ENCODE results near the gene AFF3. TPM values are rescaled to one million over a fixed set of nuclear protein-coding genes. Genes with fewer than 3 reads are reported as not detected.

The AFF3 gene
- total and polyA plus RNA-seq, 10 of the 15 experiments (the other 5 are each of a cell fraction or from before 2014, with no cell fraction given), result 0.26 to 5.5 (median 3.0) TPM

- no peak overlapping the region for H3K4me3 ChIP-seq
- no peak overlapping the region for H2AFZ ChIP-seq (ENCODE audit: control insufficient read depth, low read depth, low read length)
- in situ Hi-C loops (cut with MboI) (no loop called here), intact Hi-C loops (cut with micrococcal nuclease; ENCODE audit: unreplicated experiment) (no loop called here)
- BruUV-seq (replicated peaks), result no TSS peak
- ChIA-PET RAD21 (ENCODE audit: unreplicated experiment) (no interaction called here), CTCF (no interaction called here), POLR2A (no interaction called here), SMC1A (ENCODE audit: uncharacterized antibody, unreplicated experiment) (interaction anchor here (1.2 kb wide), 1 partner anchor 14 kb away, joined by 3 read pairs; no protein-coding TSS in a partner anchor)
- no peaks in the 10 kb centered on the region for H3K79me2 ChIP-seq (ENCODE audit: control insufficient read depth, insufficient read depth, low read length)
- no peaks in the 10 kb centered on the region for H4K20me1 ChIP-seq (ENCODE audit: control insufficient read depth, insufficient read depth)
- DNase-seq (ENCODE audit: low read depth, low spot score) (no peak), ATAC-seq (no peak), FAIRE-seq (no peak)
- 49% methylated on average over 7 of the region's 7 CpGs for WGBS (ENCODE audit: insufficient coverage, insufficient replicate concordance, low lambda C conversion rate, missing lambda C conversion rate)
- H3K27me3 ChIP-seq (replicated peaks in 1 of 2; ENCODE audit: control insufficient read depth in 2 of 2, insufficient read depth in 2 of 2, low read length in 1 of 2), result no peaks in the 10 kb centered on the region; a peak in 1 of 4 replicates
- no peak overlapping the region for H3K9ac ChIP-seq (ENCODE audit: control insufficient read depth, insufficient read depth, low read length)
- H3K4me1 ChIP-seq (ENCODE audit: control insufficient read depth, insufficient read depth, low read length), result no peaks in the 10 kb centered on the region
- no peaks in the 10 kb centered on the region for H3K36me3 ChIP-seq (ENCODE audit: control insufficient read depth in 2 of 2, insufficient read depth in 2 of 2, low read length in 1 of 2)
- TF ChIP-seq CEBPB (IDR thresholded peaks at IDR 0.05; ENCODE audit: borderline replicate concordance in 1 of 2, low read depth in 2 of 2, low read length in 2 of 2) (no peak), RBBP5 (conservative IDR thresholded peaks at IDR 0.05) (no peak)
- TF ChIP-seq, protein P1, sequence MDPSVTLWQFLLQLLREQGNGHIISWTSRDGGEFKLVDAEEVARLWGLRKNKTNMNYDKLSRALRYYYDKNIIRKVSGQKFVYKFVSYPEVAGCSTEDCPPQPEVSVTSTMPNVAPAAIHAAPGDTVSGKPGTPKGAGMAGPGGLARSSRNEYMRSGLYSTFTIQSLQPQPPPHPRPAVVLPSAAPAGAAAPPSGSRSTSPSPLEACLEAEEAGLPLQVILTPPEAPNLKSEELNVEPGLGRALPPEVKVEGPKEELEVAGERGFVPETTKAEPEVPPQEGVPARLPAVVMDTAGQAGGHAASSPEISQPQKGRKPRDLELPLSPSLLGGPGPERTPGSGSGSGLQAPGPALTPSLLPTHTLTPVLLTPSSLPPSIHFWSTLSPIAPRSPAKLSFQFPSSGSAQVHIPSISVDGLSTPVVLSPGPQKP (IDR thresholded peaks at IDR 0.05; ENCODE audit: low read depth, low read length), result no peak
- no peaks in the 10 kb centered on the region for H3K9me3 ChIP-seq (replicated peaks; ENCODE audit: control insufficient read depth, insufficient read depth, low read length)
- H3K27ac ChIP-seq (ENCODE audit: control insufficient read depth, insufficient read depth), result no peak overlapping the region
- H3K4me2 ChIP-seq (ENCODE audit: control insufficient read depth, insufficient read depth), result no peak overlapping the region
These were observed 241.8 kb downstream of the AFF3 start for GRCh38 chr2:99900556-99900955.

- Histone ChIP-seq H3K79me2 (ENCODE audit: control insufficient read depth, insufficient read depth, low read length) (no peaks in the 10 kb centered on the region), H3K27ac (ENCODE audit: control insufficient read depth, insufficient read depth) (no peak overlapping the region), H3K9me3 (replicated peaks; ENCODE audit: control insufficient read depth, insufficient read depth, low read length) (no peaks in the 10 kb centered on the region), H2AFZ (ENCODE audit: control insufficient read depth, low read depth, low read length) (no peak overlapping the region), H3K4me3 (no peak overlapping the region), H3K9ac (ENCODE audit: control insufficient read depth, insufficient read depth, low read length) (no peak overlapping the region), H3K4me1 (ENCODE audit: control insufficient read depth, insufficient read depth, low read length) (no peaks in the 10 kb centered on the region), H3K36me3 (ENCODE audit: control insufficient read depth in 2 of 2, insufficient read depth in 2 of 2, low read length in 1 of 2) (no peaks in the 10 kb centered on the region), H3K27me3 (replicated peaks in 1 of 2; ENCODE audit: control insufficient read depth in 2 of 2, insufficient read depth in 2 of 2, low read length in 1 of 2) (no peaks in the 10 kb centered on the region; a peak in 1 of 4 replicates), H4K20me1 (ENCODE audit: control insufficient read depth, insufficient read depth) (no peaks in the 10 kb centered on the region), H3K4me2 (ENCODE audit: control insufficient read depth, insufficient read depth) (no peak overlapping the region)
- ATAC-seq, result no peak
- ChIA-PET CTCF (no interaction called here), POLR2A (no interaction called here), RAD21 (ENCODE audit: unreplicated experiment) (no interaction called here), SMC1A (ENCODE audit: uncharacterized antibody, unreplicated experiment) (interaction anchor here (1.2 kb wide), 1 partner anchor 13 kb away, joined by 3 read pairs; no protein-coding TSS in a partner anchor)
- WGBS (ENCODE audit: insufficient coverage, insufficient replicate concordance, low lambda C conversion rate, missing lambda C conversion rate), result 0% methylated on average over 3 of the region's 3 CpGs
- in situ Hi-C loops (cut with MboI) (loop anchor here (5.0 kb wide), 1 partner anchor 47 kb away; no protein-coding TSS in a partner anchor), intact Hi-C loops (cut with micrococcal nuclease; ENCODE audit: unreplicated experiment) (no loop called here)
- BruUV-seq (replicated peaks), result no TSS peak
- DNase-seq (ENCODE audit: low read depth, low spot score), result no peak
- FAIRE-seq, result peak; percentile 31
- no peak for TF ChIP-seq EZH2 (IDR thresholded peaks at IDR 0.05; ENCODE audit: borderline replicate concordance, control insufficient read depth, low read depth, low read length)
- TF ChIP-seq, protein P2, sequence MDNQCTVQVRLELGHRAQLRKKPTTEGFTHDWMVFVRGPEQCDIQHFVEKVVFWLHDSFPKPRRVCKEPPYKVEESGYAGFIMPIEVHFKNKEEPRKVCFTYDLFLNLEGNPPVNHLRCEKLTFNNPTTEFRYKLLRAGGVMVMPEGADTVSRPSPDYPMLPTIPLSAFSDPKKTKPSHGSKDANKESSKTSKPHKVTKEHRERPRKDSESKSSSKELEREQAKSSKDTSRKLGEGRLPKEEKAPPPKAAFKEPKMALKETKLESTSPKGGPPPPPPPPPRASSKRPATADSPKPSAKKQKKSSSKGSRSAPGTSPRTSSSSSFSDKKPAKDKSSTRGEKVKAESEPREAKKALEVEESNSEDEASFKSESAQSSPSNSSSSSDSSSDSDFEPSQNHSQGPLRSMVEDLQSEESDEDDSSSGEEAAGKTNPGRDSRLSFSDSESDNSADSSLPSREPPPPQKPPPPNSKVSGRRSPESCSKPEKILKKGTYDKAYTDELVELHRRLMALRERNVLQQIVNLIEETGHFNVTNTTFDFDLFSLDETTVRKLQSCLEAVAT (IDR thresholded peaks at IDR 0.05), result no peak
These were observed 242.5 kb downstream of the AFF3 start for GRCh38 chr2:99899882-99900281.

Data from GM12878 (cell line).